ENCODE data around the gene RXRA. TPM values are rescaled to one million over a fixed set of nuclear protein-coding genes. Genes with fewer than 3 reads are reported as not detected.

The RXRA gene
- total RNA-seq, 1 donor from 2014 or later: 33.4 TPM

GRCh38 chr9:134335061-134335460 lies 8.8 kb downstream of the RXRA start:
- Mint-ChIP-seq H3K36me3 (ENCODE audit: low read depth, unreplicated experiment) (no peaks in the 10 kb centered on the region), H3K4me3 (ENCODE audit: unreplicated experiment) (no peak overlapping the region), H3K9me3 (ENCODE audit: unreplicated experiment) (no peaks in the 10 kb centered on the region), H3K4me1 (ENCODE audit: low read depth, unreplicated experiment) (peaks cover 18% of the 10 kb centered on the region), H3K27ac (ENCODE audit: unreplicated experiment) (peak overlapping the region; percentile 36), H3K27me3 (ENCODE audit: low read depth, unreplicated experiment) (no peaks in the 10 kb centered on the region)
- DNase-seq (ENCODE audit: low read depth) (no peak), FAIRE-seq (no peak)
- H3K4me3 ChIP-seq (ENCODE audit: insufficient read depth, low read depth, low read length): no peak overlapping the region
- no peak overlapping the region for H3K27ac ChIP-seq (ENCODE audit: low read depth, low read length)
- TF ChIP-seq EZH2 (IDR thresholded peaks at IDR 0.05; ENCODE audit: insufficient read depth, low read length) (no peak), CTCF (IDR thresholded peaks at IDR 0.05; ENCODE audit: insufficient read depth, low read depth, low read length) (no peak)
- H3K9ac ChIP-seq (ENCODE audit: low read length): no peak overlapping the region
- peaks cover 11% of the 10 kb centered on the region for H3K4me1 ChIP-seq (ENCODE audit: insufficient read depth, low read length)
- no peak overlapping the region for H2AFZ ChIP-seq (ENCODE audit: low read depth, low read length)
- H3K79me2 ChIP-seq (ENCODE audit: insufficient read depth, low read length): peaks cover 100% of the 10 kb centered on the region
- no peaks in the 10 kb centered on the region for H3K9me3 ChIP-seq (ENCODE audit: insufficient read depth, low read depth, low read length)
- no peak overlapping the region for H3K4me2 ChIP-seq (ENCODE audit: low read length)
- H3K27me3 ChIP-seq (ENCODE audit: insufficient read depth, low read length): no peaks in the 10 kb centered on the region
- no peaks in the 10 kb centered on the region for H3K36me3 ChIP-seq (ENCODE audit: insufficient read depth, low read length)
- peaks cover 100% of the 10 kb centered on the region for H4K20me1 ChIP-seq (ENCODE audit: insufficient read depth, low read length)

GRCh38 chr9:134335486-134336220 lies 9.4 kb downstream of the RXRA start:
- Histone ChIP-seq H3K4me1 (ENCODE audit: insufficient read depth, low read length) (peaks cover 11% of the 10 kb centered on the region), H3K27me3 (ENCODE audit: insufficient read depth, low read length) (no peaks in the 10 kb centered on the region), H3K4me3 (ENCODE audit: insufficient read depth, low read depth, low read length) (no peak overlapping the region), H3K9ac (ENCODE audit: low read length) (no peak overlapping the region), H3K36me3 (ENCODE audit: insufficient read depth, low read length) (no peaks in the 10 kb centered on the region), H3K27ac (ENCODE audit: low read depth, low read length) (no peak overlapping the region), H2AFZ (ENCODE audit: low read depth, low read length) (no peak overlapping the region), H3K79me2 (ENCODE audit: insufficient read depth, low read length) (peaks cover 100% of the 10 kb centered on the region), H3K4me2 (ENCODE audit: low read length) (no peak overlapping the region), H3K9me3 (ENCODE audit: insufficient read depth, low read depth, low read length) (no peaks in the 10 kb centered on the region), H4K20me1 (ENCODE audit: insufficient read depth, low read length) (peaks cover 100% of the 10 kb centered on the region)
- Mint-ChIP-seq H3K27ac (ENCODE audit: unreplicated experiment) (no peak overlapping the region), H3K27me3 (ENCODE audit: low read depth, unreplicated experiment) (no peaks in the 10 kb centered on the region), H3K4me1 (ENCODE audit: low read depth, unreplicated experiment) (peaks cover 13% of the 10 kb centered on the region), H3K9me3 (ENCODE audit: unreplicated experiment) (no peaks in the 10 kb centered on the region), H3K36me3 (ENCODE audit: low read depth, unreplicated experiment) (no peaks in the 10 kb centered on the region), H3K4me3 (ENCODE audit: unreplicated experiment) (no peak overlapping the region)
- TF ChIP-seq EZH2 (IDR thresholded peaks at IDR 0.05; ENCODE audit: insufficient read depth, low read length): no peak
- no peak for TF ChIP-seq CTCF (IDR thresholded peaks at IDR 0.05; ENCODE audit: insufficient read depth, low read depth, low read length)
- no peak for FAIRE-seq
- DNase-seq (ENCODE audit: low read depth): no peak

GRCh38 chr9:134336228-134336627 lies 10.0 kb downstream of the RXRA start:
- Histone ChIP-seq H3K27me3 (ENCODE audit: insufficient read depth, low read length) (no peaks in the 10 kb centered on the region), H3K27ac (ENCODE audit: low read depth, low read length) (no peak overlapping the region), H3K9ac (ENCODE audit: low read length) (no peak overlapping the region), H3K4me1 (ENCODE audit: insufficient read depth, low read length) (peaks cover 11% of the 10 kb centered on the region), H2AFZ (ENCODE audit: low read depth, low read length) (no peak overlapping the region), H3K79me2 (ENCODE audit: insufficient read depth, low read length) (peaks cover 99% of the 10 kb centered on the region), H3K4me2 (ENCODE audit: low read length) (no peak overlapping the region), H4K20me1 (ENCODE audit: insufficient read depth, low read length) (peaks cover 100% of the 10 kb centered on the region), H3K9me3 (ENCODE audit: insufficient read depth, low read depth, low read length) (no peaks in the 10 kb centered on the region), H3K36me3 (ENCODE audit: insufficient read depth, low read length) (no peaks in the 10 kb centered on the region), H3K4me3 (ENCODE audit: insufficient read depth, low read depth, low read length) (no peak overlapping the region)
- Mint-ChIP-seq H3K9me3 (ENCODE audit: unreplicated experiment) (no peaks in the 10 kb centered on the region), H3K36me3 (ENCODE audit: low read depth, unreplicated experiment) (no peaks in the 10 kb centered on the region), H3K27me3 (ENCODE audit: low read depth, unreplicated experiment) (no peaks in the 10 kb centered on the region), H3K27ac (ENCODE audit: unreplicated experiment) (no peak overlapping the region), H3K4me1 (ENCODE audit: low read depth, unreplicated experiment) (peaks cover 12% of the 10 kb centered on the region), H3K4me3 (ENCODE audit: unreplicated experiment) (no peak overlapping the region)
- no peak for FAIRE-seq
- no peak for TF ChIP-seq CTCF (IDR thresholded peaks at IDR 0.05; ENCODE audit: insufficient read depth, low read depth, low read length)
- TF ChIP-seq EZH2 (IDR thresholded peaks at IDR 0.05; ENCODE audit: insufficient read depth, low read length): no peak
- DNase-seq (ENCODE audit: low read depth): no peak

Measured in astrocyte (in vitro differentiated cells and primary cell).